Esophagus muscularis mucosa (tissue), 4 donors: ENCODE measurements around the gene ECD. TPM values are rescaled to one million over a fixed set of nuclear protein-coding genes. Genes with fewer than 3 reads are reported as not detected.
A peak's percentile ranks its signal among the peaks of the same experiment; 100 is the strongest.

Experiments
- DNase-seq: peaks from one replicate; pipeline ENCODE4 v3.0.0-alpha.2; 2017; ENCODE audit errors: extremely low spot score
- H3K27ac ChIP-seq, 4 donors: fragments of 200-600 bp; sonication (generic); replicated peaks in 1 of 4; 1 replicate in 3 of 4; 2 replicates in 1 of 4; pipeline ENCODE4 v1.5.1; 2016 to 2019; ENCODE audit warnings: mild to moderate bottlenecking in 1 of 4
- H3K27me3 ChIP-seq, 4 donors: fragments of 200-600 bp; sonication (generic); one replicate each; pipeline versions ENCODE4 v1.5.1 to v1.6.0; 2016 to 2019
- H3K36me3 ChIP-seq, 4 donors: fragments of 200-600 bp; sonication (generic); one replicate each; pipeline ENCODE4 v1.5.1; 2016 to 2019
- H3K4me1 ChIP-seq, 4 donors: fragments of 200-600 bp; sonication (generic); one replicate each; pipeline ENCODE4 v1.5.1; 2016 to 2019
- H3K4me3 ChIP-seq, 4 donors: fragments of 200-600 bp; sonication (generic); 1 replicate in 2 of 4; 2 replicates in 2 of 4; pipeline ENCODE4 v1.5.1; 2016 to 2019; ENCODE audit warnings: mild to moderate bottlenecking in 4 of 4, moderate library complexity in 1 of 4
- H3K9me3 ChIP-seq, 4 donors: fragments of 200-600 bp; sonication (generic); 1 replicate in 3 of 4; 2 replicates in 1 of 4; pipeline ENCODE4 v1.5.1; 2016 to 2019
- CTCF ChIP-seq, 3 experiments: fragments of 200-600 bp in 2 of 3; fragments of 450-650 bp in 1 of 3; sonication (generic) in 2 of 3; IDR thresholded peaks; one replicate each; pipeline ENCODE4 v1.5.1; 2017 to 2019; ENCODE audit warnings: antibody characterized with exemption in 3 of 3, mild to moderate bottlenecking in 2 of 3, moderate library complexity in 1 of 3
- EP300 ChIP-seq: sonication (generic); formaldehyde crosslinking; IDR thresholded peaks from one replicate; pipeline ENCODE4 v1.6.1; 2017; ENCODE audit warnings: antibody characterized with exemption
- POLR2A ChIP-seq: fragments of 450-650 bp; IDR thresholded peaks from one replicate; pipeline ENCODE4 v1.6.1; 2017; ENCODE audit warnings: antibody characterized with exemption, moderate library complexity, mild to moderate bottlenecking, low read depth
- POLR2AphosphoS5 ChIP-seq, 2 donors: sonication (generic); formaldehyde crosslinking; IDR thresholded peaks; one replicate each; pipeline ENCODE4 v1.6.1; 2017; ENCODE audit warnings: antibody characterized with exemption in 2 of 2
- WGBS: methylation state at CpG from one replicate; pipeline ENCODE4 v1.1.5; 2018; 5-methylcytosine and 5-hydroxymethylcytosine counted together
- intact Hi-C: fragments of 100-400 bp; cut with DNase I; formaldehyde crosslinking; loops from one replicate; pipeline ENCODE4 v1.15.1; 2023
- total RNA-seq, 4 donors: library from RNA; depleted of rRNA; stranded (reverse); fragments of >200 nt; gene quantifications; one replicate each; pipeline versions ENCODE4 v1.1.0 to v1.2.1, GENCODE V29; 2016

ECD gene
- total RNA-seq, 4 donors from 2014 or later: 22.7 to 30.3 (median 25.5) TPM

- WGBS: 100% methylated on average over 1 of the region's 1 CpG
- H3K4me1 ChIP-seq: peaks cover 0 to 3% (median under 1%) of the 10 kb centered on the region in 4 donors
- intact Hi-C loops: no loop called here
- no peak for TF ChIP-seq POLR2AphosphoS5 (IDR thresholded peaks at IDR 0.05)
- TF ChIP-seq EP300: no peak
- TF ChIP-seq CTCF (IDR thresholded peaks at IDR 0.05): no peak
- no peak for TF ChIP-seq POLR2A
- no peak for DNase-seq
- no peak overlapping the region for H3K27ac ChIP-seq
- H3K36me3 ChIP-seq: peaks cover 0 to 42% (median 34%) of the 10 kb centered on the region in 4 donors
- no peaks in the 10 kb centered on the region for H3K27me3 ChIP-seq
- H3K4me3 ChIP-seq: no peak overlapping the region
- no peaks in the 10 kb centered on the region for H3K9me3 ChIP-seq
These were observed 6.5 kb upstream of the ECD start for GRCh38 chr10:73174148-73174925.

- TF ChIP-seq POLR2AphosphoS5 (IDR thresholded peaks at IDR 0.05): no peak
- TF ChIP-seq CTCF (IDR thresholded peaks at IDR 0.05): no peak
- no peak for TF ChIP-seq EP300
- no peak for TF ChIP-seq POLR2A
- DNase-seq: no peak
- Histone ChIP-seq H3K27me3 (no peaks in the 10 kb centered on the region), H3K4me3 (no peak overlapping the region), H3K4me1 (peaks cover 9 to 12% (median 10%) of the 10 kb centered on the region in 4 donors), H3K9me3 (no peaks in the 10 kb centered on the region), H3K36me3 (peaks cover 0 to 30% (median 23%) of the 10 kb centered on the region in 4 donors), H3K27ac (no peak overlapping the region)
- intact Hi-C loops: no loop called here
These were observed 5.1 kb upstream of the ECD start for GRCh38 chr10:73172867-73173266.

GRCh38 chr10:73169320-73169719 is 1.5 kb upstream of the ECD start:
- Histone ChIP-seq H3K4me3 (no peak overlapping the region), H3K9me3 (no peaks in the 10 kb centered on the region), H3K36me3 (peaks cover 0 to 2% (median 0%) of the 10 kb centered on the region in 4 donors), H3K27ac (no peak overlapping the region), H3K4me1 (peaks cover 24 to 43% (median 33%) of the 10 kb centered on the region in 4 donors), H3K27me3 (no peaks in the 10 kb centered on the region)
- DNase-seq: no peak
- TF ChIP-seq CTCF (IDR thresholded peaks at IDR 0.05): no peak
- no peak for TF ChIP-seq POLR2A
- no peak for TF ChIP-seq EP300
- intact Hi-C loops: no loop called here
- WGBS: 92% methylated on average over 3 of the region's 3 CpGs

- H3K27ac ChIP-seq: peak overlapping the region; percentile 91 to 98 (median 94)
- peaks cover 0 to 5% (median 4%) of the 10 kb centered on the region in 4 donors for H3K36me3 ChIP-seq
- H3K4me3 ChIP-seq: peak overlapping the region; percentile 67 to 89 (median 80)
- WGBS: 0% methylated on average over 6 of the region's 6 CpGs
- H3K27me3 ChIP-seq: no peaks in the 10 kb centered on the region
- intact Hi-C loops: no loop called here
- no peaks in the 10 kb centered on the region for H3K9me3 ChIP-seq
- no peak for TF ChIP-seq POLR2A
- no peak for TF ChIP-seq EP300
- TF ChIP-seq POLR2AphosphoS5 (IDR thresholded peaks at IDR 0.05): no peak
- no peak for TF ChIP-seq CTCF (IDR thresholded peaks at IDR 0.05)
- DNase-seq: no peak
- H3K4me1 ChIP-seq: peaks cover 24 to 47% (median 42%) of the 10 kb centered on the region in 4 donors
These were observed 626 bp upstream of the ECD start for GRCh38 chr10:73168465-73168803.

- Histone ChIP-seq H3K36me3 (peaks cover 5 to 15% (median 13%) of the 10 kb centered on the region in 4 donors), H3K9me3 (no peaks in the 10 kb centered on the region), H3K27ac (peak overlapping the region; percentile 91 to 98 (median 94)), H3K4me1 (peaks cover 30 to 57% (median 52%) of the 10 kb centered on the region in 4 donors), H3K27me3 (no peaks in the 10 kb centered on the region), H3K4me3 (peak overlapping the region; percentile 67 to 89 (median 80))
- TF ChIP-seq POLR2AphosphoS5 (IDR thresholded peaks at IDR 0.05) (no peak), POLR2A (no peak), CTCF (IDR thresholded peaks at IDR 0.05) (no peak)
- WGBS: 7% methylated on average over 5 of the region's 5 CpGs
- DNase-seq: no peak
- intact Hi-C loops: no loop called here
These were observed 388 bp downstream of the ECD start for GRCh38 chr10:73167458-73167782.
